Liver (tissue), 3 donors: Measurements from ENCODE around the gene FCGR1A.
"Not testable (repeated sequence)": the region's sequence is repeated elsewhere in the genome, so short reads cannot be mapped to it uniquely, and the experiment has no call there.

ENCODE experiments used
- ATF3 ChIP-seq: IDR thresholded peaks from 2 replicates; pipeline ENCODE4 v1.6.1; 2016; ENCODE audit warnings: antibody characterized with exemption
- EGR1 ChIP-seq, 2 donors: IDR thresholded peaks; 2 replicates each; pipeline ENCODE4 v1.6.1; 2016 to 2018; ENCODE audit warnings: antibody characterized with exemption in 2 of 2, low read depth in 2 of 2
- FOXA2 ChIP-seq: IDR thresholded peaks from 2 replicates; pipeline ENCODE4 v1.6.1; 2016; ENCODE audit warnings: antibody characterized with exemption
- HNF4A ChIP-seq, 2 donors: conservative IDR thresholded peaks; 2 replicates each; pipeline ENCODE4 v1.6.1; 2016; ENCODE audit warnings: antibody characterized with exemption in 2 of 2, mild to moderate bottlenecking in 2 of 2
- JUND ChIP-seq, 2 donors: IDR thresholded peaks; 2 replicates each; pipeline ENCODE4 v1.6.1; 2016; ENCODE audit warnings: antibody characterized with exemption in 2 of 2
- RAD21 ChIP-seq, 2 donors: IDR thresholded peaks; 2 replicates each; pipeline ENCODE4 v1.6.1; 2016; ENCODE audit warnings: antibody characterized with exemption in 2 of 2, mild to moderate bottlenecking in 2 of 2
- SP1 ChIP-seq: IDR thresholded peaks from 2 replicates; pipeline ENCODE4 v1.6.1; 2018; ENCODE audit warnings: antibody characterized with exemption, mild to moderate bottlenecking
- TAF1 ChIP-seq: conservative IDR thresholded peaks from 2 replicates; pipeline ENCODE4 v1.6.1; 2016; ENCODE audit warnings: antibody characterized with exemption, mild to moderate bottlenecking
- YY1 ChIP-seq: IDR thresholded peaks from 2 replicates; pipeline ENCODE4 v1.6.1; 2016; ENCODE audit warnings: antibody characterized with exemption, mild to moderate bottlenecking
- TF ChIP-seq, protein P1 (sequence below): fragments of 150-350 bp; IDR thresholded peaks from 2 replicates; pipeline ENCODE4 v1.5.1; 2017; ENCODE audit warnings: improper control_type of control experiment, low read depth, low read length; ENCODE audit not compliant: missing input control
- TF ChIP-seq, protein P2 (sequence below): IDR thresholded peaks from 2 replicates; pipeline ENCODE4 v1.6.1; 2016; ENCODE audit warnings: antibody characterized with exemption, mild to moderate bottlenecking
- TF ChIP-seq, protein P3 (sequence below): IDR thresholded peaks from 2 replicates; pipeline ENCODE4 v1.6.1; 2016; ENCODE audit warnings: antibody characterized with exemption
- donor health status: healthy.
- donor health status: healthy.

DNA sequence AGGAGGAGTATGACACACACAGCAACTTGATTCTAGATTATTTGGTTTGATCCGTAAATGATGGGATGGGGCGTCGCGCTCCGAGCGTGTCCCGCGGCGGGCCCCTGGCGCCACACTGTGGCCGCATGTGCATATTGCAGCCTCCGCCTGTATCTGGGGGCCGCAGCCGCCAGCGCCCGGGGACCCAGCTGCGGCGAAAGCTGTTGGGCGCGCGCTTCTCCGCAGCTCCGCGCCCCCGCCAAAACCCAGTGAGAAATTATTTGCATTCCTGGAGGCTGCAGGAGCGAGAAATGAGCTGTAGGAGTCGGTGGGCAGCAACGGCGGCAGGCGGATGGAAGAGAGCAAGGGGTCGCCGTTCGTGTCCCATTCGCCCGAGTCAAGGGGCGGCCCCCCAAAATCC lies 10.0 kb downstream of the FCGR1A start:
- TF ChIP-seq, protein P1, sequence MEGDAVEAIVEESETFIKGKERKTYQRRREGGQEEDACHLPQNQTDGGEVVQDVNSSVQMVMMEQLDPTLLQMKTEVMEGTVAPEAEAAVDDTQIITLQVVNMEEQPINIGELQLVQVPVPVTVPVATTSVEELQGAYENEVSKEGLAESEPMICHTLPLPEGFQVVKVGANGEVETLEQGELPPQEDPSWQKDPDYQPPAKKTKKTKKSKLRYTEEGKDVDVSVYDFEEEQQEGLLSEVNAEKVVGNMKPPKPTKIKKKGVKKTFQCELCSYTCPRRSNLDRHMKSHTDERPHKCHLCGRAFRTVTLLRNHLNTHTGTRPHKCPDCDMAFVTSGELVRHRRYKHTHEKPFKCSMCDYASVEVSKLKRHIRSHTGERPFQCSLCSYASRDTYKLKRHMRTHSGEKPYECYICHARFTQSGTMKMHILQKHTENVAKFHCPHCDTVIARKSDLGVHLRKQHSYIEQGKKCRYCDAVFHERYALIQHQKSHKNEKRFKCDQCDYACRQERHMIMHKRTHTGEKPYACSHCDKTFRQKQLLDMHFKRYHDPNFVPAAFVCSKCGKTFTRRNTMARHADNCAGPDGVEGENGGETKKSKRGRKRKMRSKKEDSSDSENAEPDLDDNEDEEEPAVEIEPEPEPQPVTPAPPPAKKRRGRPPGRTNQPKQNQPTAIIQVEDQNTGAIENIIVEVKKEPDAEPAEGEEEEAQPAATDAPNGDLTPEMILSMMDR, result peak; percentile 26
- TF ChIP-seq, protein P2, sequence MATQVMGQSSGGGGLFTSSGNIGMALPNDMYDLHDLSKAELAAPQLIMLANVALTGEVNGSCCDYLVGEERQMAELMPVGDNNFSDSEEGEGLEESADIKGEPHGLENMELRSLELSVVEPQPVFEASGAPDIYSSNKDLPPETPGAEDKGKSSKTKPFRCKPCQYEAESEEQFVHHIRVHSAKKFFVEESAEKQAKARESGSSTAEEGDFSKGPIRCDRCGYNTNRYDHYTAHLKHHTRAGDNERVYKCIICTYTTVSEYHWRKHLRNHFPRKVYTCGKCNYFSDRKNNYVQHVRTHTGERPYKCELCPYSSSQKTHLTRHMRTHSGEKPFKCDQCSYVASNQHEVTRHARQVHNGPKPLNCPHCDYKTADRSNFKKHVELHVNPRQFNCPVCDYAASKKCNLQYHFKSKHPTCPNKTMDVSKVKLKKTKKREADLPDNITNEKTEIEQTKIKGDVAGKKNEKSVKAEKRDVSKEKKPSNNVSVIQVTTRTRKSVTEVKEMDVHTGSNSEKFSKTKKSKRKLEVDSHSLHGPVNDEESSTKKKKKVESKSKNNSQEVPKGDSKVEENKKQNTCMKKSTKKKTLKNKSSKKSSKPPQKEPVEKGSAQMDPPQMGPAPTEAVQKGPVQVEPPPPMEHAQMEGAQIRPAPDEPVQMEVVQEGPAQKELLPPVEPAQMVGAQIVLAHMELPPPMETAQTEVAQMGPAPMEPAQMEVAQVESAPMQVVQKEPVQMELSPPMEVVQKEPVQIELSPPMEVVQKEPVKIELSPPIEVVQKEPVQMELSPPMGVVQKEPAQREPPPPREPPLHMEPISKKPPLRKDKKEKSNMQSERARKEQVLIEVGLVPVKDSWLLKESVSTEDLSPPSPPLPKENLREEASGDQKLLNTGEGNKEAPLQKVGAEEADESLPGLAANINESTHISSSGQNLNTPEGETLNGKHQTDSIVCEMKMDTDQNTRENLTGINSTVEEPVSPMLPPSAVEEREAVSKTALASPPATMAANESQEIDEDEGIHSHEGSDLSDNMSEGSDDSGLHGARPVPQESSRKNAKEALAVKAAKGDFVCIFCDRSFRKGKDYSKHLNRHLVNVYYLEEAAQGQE, result not testable (repeated sequence)
- not testable (repeated sequence) for TF ChIP-seq EGR1 (IDR thresholded peaks at IDR 0.05; ENCODE audit: low read depth in 2 of 2); JUND (IDR thresholded peaks at IDR 0.05); TAF1; YY1; HNF4A (conservative IDR thresholded peaks at IDR 0.05); FOXA2; ATF3; SP1
- TF ChIP-seq RAD21 (IDR thresholded peaks at IDR 0.05), result peak in 1 of 2 donors; percentile 14
- TF ChIP-seq, protein P3, sequence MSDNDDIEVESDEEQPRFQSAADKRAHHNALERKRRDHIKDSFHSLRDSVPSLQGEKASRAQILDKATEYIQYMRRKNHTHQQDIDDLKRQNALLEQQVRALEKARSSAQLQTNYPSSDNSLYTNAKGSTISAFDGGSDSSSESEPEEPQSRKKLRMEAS, result not testable (repeated sequence)
